Tibial artery (tissue), 4 donors: Measurements from ENCODE around the gene DGCR2.

Source experiments
- DNase-seq, 2 donors: peaks; one replicate each; pipeline ENCODE4 v3.0.0-alpha.2; 2019
- H3K27ac ChIP-seq, 2 donors: fragments of 200-600 bp; sonication (generic) in 1 of 2; 1 replicate in 1 of 2; 2 replicates in 1 of 2; pipeline ENCODE4 v1.5.1; 2018 to 2019; ENCODE audit warnings: mild to moderate bottlenecking in 1 of 2
- H3K27me3 ChIP-seq, 2 donors: fragments of 200-600 bp; sonication (generic) in 1 of 2; one replicate each; pipeline versions ENCODE4 v1.5.1 to v1.6.0; 2016 to 2019
- H3K36me3 ChIP-seq, 3 donors: fragments of 200-600 bp; sonication (generic) in 2 of 3; one replicate each; pipeline ENCODE4 v1.5.1; 2016 to 2019; ENCODE audit warnings: mild to moderate bottlenecking in 2 of 3
- H3K4me1 ChIP-seq, 4 donors: fragments of 200-600 bp; sonication (generic) in 2 of 4; 1 replicate in 3 of 4; 2 replicates in 1 of 4; pipeline ENCODE4 v1.5.1; 2016 to 2019
- H3K4me3 ChIP-seq, 2 donors: fragments of 200-600 bp; sonication (generic) in 1 of 2; 1 replicate in 1 of 2; 2 replicates in 1 of 2; pipeline ENCODE4 v1.5.1; 2018 to 2019; ENCODE audit warnings: mild to moderate bottlenecking in 2 of 2
- H3K9me3 ChIP-seq, 3 donors: fragments of 200-600 bp; sonication (generic) in 1 of 3; one replicate each; pipeline ENCODE4 v1.5.1; 2016 to 2019
- intact Hi-C: fragments of 100-400 bp; cut with DNase I; formaldehyde crosslinking; loops from one replicate; pipeline ENCODE4 v1.15.0; 2023; ENCODE audit warnings: low total_unique reads
- TF ChIP-seq, protein P1 (sequence below), 2 experiments: fragments of 200-600 bp in 1 of 2; fragments of 450-650 bp in 1 of 2; IDR thresholded peaks; one replicate each; pipeline ENCODE4 v1.5.1; 2017 to 2019; ENCODE audit warnings: antibody characterized with exemption in 2 of 2, mild to moderate bottlenecking in 1 of 2, moderate library complexity in 1 of 2

DGCR2 gene

DNA sequence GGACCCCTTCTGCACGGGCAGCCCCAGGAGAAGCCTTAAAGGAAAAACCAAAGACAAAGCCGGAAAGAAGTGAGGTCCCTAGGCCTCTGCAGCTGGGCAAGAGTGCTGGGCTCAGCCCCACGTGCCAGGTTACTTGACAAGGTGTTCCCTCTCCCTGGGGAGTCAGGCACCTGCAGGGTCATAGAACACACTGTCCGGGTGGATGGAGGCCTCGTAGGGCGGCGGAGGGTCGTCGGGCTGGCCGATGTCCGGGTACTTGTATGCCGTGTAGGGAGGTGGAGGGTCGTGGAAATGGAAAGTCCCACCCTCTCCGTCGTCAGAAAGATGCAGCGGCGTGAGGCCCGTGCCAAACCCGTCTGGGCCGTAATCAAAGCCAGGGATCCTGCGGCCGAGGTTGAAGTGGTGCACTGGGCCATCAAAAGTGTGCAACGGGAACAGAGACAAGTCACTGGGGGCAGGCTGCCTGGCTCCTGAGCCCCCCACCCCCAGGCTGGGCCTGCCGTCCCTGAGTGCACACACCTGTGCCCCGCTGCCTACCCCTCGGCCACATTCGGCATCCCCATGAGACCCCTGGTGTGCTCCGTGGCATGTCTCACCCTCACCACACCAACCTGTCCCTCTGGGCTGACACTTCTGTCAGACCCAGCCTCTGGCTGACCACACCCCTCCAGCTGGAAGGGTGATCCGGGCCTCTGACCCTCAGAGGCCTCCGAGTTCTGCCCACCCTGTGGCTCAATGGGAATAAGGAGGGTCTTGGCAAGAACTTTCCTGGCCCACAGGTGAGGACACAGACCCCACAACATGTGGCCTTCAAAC lies 81.1 kb downstream of the DGCR2 start:
- Histone ChIP-seq H3K4me3 (no peak overlapping the region), H3K27ac (no peak overlapping the region), H3K9me3 (no peaks in the 10 kb centered on the region), H3K36me3 (peaks cover 80 to 99% (median 83%) of the 10 kb centered on the region in 3 donors), H3K4me1 (no peaks in the 10 kb centered on the region), H3K27me3 (no peaks in the 10 kb centered on the region)
- TF ChIP-seq, protein P1, sequence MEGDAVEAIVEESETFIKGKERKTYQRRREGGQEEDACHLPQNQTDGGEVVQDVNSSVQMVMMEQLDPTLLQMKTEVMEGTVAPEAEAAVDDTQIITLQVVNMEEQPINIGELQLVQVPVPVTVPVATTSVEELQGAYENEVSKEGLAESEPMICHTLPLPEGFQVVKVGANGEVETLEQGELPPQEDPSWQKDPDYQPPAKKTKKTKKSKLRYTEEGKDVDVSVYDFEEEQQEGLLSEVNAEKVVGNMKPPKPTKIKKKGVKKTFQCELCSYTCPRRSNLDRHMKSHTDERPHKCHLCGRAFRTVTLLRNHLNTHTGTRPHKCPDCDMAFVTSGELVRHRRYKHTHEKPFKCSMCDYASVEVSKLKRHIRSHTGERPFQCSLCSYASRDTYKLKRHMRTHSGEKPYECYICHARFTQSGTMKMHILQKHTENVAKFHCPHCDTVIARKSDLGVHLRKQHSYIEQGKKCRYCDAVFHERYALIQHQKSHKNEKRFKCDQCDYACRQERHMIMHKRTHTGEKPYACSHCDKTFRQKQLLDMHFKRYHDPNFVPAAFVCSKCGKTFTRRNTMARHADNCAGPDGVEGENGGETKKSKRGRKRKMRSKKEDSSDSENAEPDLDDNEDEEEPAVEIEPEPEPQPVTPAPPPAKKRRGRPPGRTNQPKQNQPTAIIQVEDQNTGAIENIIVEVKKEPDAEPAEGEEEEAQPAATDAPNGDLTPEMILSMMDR (IDR thresholded peaks at IDR 0.05), result no peak
- peak in 1 of 2 donors; percentile 59 for DNase-seq
- intact Hi-C loops, result no loop called here

DNA sequence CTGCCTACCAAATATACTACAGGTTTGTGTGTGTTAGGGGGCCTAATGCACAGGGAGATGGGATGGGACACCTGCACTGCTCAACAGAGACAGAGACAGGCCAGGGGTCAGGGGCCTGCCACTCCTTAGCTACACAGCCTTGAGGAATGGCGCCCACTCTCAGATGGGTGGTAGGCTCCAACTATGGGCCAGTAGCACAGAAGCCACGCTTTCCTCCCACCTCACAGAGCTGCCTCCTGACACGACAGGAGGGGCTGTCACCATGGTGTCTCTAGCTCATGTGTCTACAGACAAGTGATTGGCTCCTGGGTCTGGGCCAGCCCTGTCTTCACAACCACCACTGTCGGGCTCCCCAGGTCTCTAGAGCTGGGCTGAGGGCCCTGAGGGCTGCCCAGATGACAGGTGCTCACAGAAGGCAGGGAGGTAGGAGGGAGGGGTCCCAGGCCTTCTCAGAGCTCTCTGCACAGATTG lies 81.8 kb downstream of the DGCR2 start:
- H3K27me3 ChIP-seq, result no peaks in the 10 kb centered on the region
- H3K4me3 ChIP-seq, result no peak overlapping the region
- no peaks in the 10 kb centered on the region for H3K4me1 ChIP-seq
- no peaks in the 10 kb centered on the region for H3K9me3 ChIP-seq
- peaks cover 75 to 92% (median 78%) of the 10 kb centered on the region in 3 donors for H3K36me3 ChIP-seq
- DNase-seq, result peak in 1 of 2 donors; percentile 63
- intact Hi-C loops, result no loop called here
- TF ChIP-seq, protein P1 (IDR thresholded peaks at IDR 0.05), result no peak
- H3K27ac ChIP-seq, result no peak overlapping the region

DNA sequence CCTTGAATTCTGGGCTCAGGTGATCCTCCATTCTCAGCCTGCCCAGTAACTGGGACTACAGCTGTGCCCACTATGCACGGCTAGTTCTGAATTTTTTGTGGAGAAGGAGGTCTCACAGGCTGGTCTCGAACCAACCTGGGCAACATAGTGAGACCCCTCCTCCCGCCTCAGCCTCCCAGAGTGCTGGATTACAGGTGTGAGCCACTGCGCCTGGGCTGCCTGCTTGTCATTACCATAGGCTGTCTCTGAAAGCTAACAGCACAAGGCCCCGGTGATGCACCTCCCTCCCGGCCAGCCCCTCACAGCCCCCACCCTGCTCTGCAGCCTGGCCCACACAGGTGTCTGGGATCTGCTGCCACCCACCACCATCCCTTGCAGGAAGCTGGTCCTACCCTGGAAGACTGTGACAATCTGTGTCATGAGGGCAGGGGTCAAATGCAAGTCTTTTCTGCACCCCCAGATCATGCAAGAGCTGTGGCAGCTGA lies 82.4 kb downstream of the DGCR2 start:
- H3K36me3 ChIP-seq, result peaks cover 69 to 86% (median 74%) of the 10 kb centered on the region in 3 donors
- no peaks in the 10 kb centered on the region for H3K27me3 ChIP-seq
- peak in 1 of 2 donors; percentile 53 for DNase-seq
- H3K4me1 ChIP-seq, result no peaks in the 10 kb centered on the region
- no peaks in the 10 kb centered on the region for H3K9me3 ChIP-seq
- intact Hi-C loops, result no loop called here
- no peak overlapping the region for H3K27ac ChIP-seq
- TF ChIP-seq, protein P1 (IDR thresholded peaks at IDR 0.05), result no peak
- no peak overlapping the region for H3K4me3 ChIP-seq

DNA sequence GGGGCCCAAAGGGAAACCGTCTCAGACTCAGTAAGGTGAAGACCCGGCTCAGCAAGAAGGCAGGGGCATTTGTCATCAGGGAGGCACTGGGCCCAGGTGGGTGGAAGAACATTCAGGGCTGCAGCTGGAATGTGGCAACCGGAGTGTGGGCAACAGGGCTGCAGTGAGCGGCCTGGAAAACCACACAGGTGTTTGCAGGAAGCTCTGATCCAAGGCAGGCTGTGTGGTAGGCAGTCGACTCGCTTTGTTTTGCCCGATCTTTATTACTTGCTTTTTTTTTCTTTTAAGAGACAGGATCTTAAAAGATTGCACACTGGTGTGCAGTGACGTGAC lies 82.8 kb downstream of the DGCR2 start:
- no peak for DNase-seq
- H3K36me3 ChIP-seq, result peaks cover 65 to 82% (median 72%) of the 10 kb centered on the region in 3 donors

DNA sequence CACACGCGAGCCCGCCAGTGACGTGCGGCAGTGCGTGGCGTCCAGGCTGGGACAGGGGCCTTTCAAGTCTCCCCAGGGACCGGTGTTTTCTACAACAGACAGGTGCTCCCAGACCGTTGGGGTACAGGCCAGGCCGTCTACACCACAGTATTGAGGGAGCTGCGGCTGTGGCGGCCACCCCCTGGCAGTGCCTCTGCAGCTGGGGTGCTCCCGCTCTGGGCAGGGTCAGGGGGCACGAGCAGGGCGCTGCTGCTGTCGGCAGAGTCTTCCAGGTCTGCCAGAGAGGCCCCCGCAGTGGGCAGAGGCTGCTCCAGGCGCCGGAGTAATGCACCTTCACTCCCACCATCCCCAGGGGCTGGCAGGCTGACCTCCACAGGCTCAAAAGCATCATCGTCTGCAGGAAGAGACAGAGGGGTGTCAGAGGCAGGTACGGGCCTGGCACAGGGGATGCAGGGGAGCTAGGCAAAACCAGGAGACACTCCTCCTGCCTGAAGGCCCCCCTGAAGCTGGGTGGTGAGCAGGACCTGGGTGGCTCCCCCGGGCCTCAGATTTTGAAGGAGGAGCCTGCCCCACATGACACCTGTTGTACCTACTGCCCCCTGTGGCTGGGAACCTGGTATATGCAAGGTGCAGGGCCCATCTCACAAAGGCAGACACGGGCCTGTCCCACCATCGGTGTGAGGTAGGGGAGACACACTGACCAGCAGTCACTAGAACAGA lies 83.3 kb downstream of the DGCR2 start:
- no peaks in the 10 kb centered on the region for H3K4me1 ChIP-seq
- intact Hi-C loops, result no loop called here
- H3K9me3 ChIP-seq, result no peaks in the 10 kb centered on the region
- peak in 1 of 2 donors; percentile 63 for DNase-seq
- no peaks in the 10 kb centered on the region for H3K27me3 ChIP-seq
- no peak overlapping the region for H3K4me3 ChIP-seq
- H3K36me3 ChIP-seq, result peaks cover 59 to 76% (median 66%) of the 10 kb centered on the region in 3 donors
- TF ChIP-seq, protein P1 (IDR thresholded peaks at IDR 0.05), result no peak
- no peak overlapping the region for H3K27ac ChIP-seq

More for the DNA sequence above, 82.8 kb downstream of the DGCR2 start:
- TF ChIP-seq, protein P1 (IDR thresholded peaks at IDR 0.05), result no peak
- Histone ChIP-seq H3K27me3 (no peaks in the 10 kb centered on the region), H3K4me1 (no peaks in the 10 kb centered on the region), H3K4me3 (no peak overlapping the region), H3K9me3 (no peaks in the 10 kb centered on the region), H3K27ac (no peak overlapping the region)
- intact Hi-C loops, result no loop called here
